Suppressor macrophage treated with lipopolysaccharide for 1 hour (primary cell): ENCODE results near the gene LRP11.
"Not testable (repeated sequence)": the region's sequence is repeated elsewhere in the genome, so short reads cannot be mapped to it uniquely, and the experiment has no call there.

Experiments
- DNase-seq, 3 donors: peaks; one replicate each; pipeline ENCODE4 v3.0.0-alpha.2; 2020 to 2022

The LRP11 gene

GRCh38 chr6:149863698-149864577, at the start of gene LRP11:
LRP11 (minus strand) TSS chr6:149864359; CDS start chr6:149864020, 339 bp downstream.
- peak; percentile 80 to 91 (median 81) for DNase-seq

- DNase-seq: no peak
These were observed 49.5 kb upstream of the LRP11 start for GRCh38 chr6:149913540-149914240.

GRCh38 chr6:149913085-149913484, 48.9 kb upstream of the LRP11 start:
- peak in 1 of 3 donors; percentile 28 for DNase-seq

- not testable (repeated sequence) for DNase-seq
These were observed 48.5 kb upstream of the LRP11 start for GRCh38 chr6:149912680-149913079.

- no peak for DNase-seq
These were observed 46.6 kb upstream of the LRP11 start for GRCh38 chr6:149910721-149911151.

GRCh38 chr6:149909701-149910470, 45.7 kb upstream of the LRP11 start:
- DNase-seq: no peak

GRCh38 chr6:149908480-149908879, 44.3 kb upstream of the LRP11 start:
- DNase-seq: not testable (repeated sequence)

- DNase-seq: no peak
These were observed 43.2 kb upstream of the LRP11 start for GRCh38 chr6:149907317-149907716.

GRCh38 chr6:149906405-149906804, 42.2 kb upstream of the LRP11 start:
- DNase-seq: no peak

GRCh38 chr6:149905911-149906371, 41.8 kb upstream of the LRP11 start:
- DNase-seq: no peak

- no peak for DNase-seq
These were observed 41.3 kb upstream of the LRP11 start for GRCh38 chr6:149905371-149905910.

- DNase-seq: no peak
These were observed 40.7 kb upstream of the LRP11 start for GRCh38 chr6:149904661-149905370.

- DNase-seq: no peak
These were observed 39.9 kb upstream of the LRP11 start for GRCh38 chr6:149903938-149904611.

- no peak for DNase-seq
These were observed 37.4 kb upstream of the LRP11 start for GRCh38 chr6:149901444-149902140.

- DNase-seq: no peak
These were observed 36.7 kb upstream of the LRP11 start for GRCh38 chr6:149900620-149901443.

- DNase-seq: no peak
These were observed 35.9 kb upstream of the LRP11 start for GRCh38 chr6:149899926-149900619.

GRCh38 chr6:149899486-149899885, 35.3 kb upstream of the LRP11 start:
- DNase-seq: no peak

- no peak for DNase-seq
These were observed 34.8 kb upstream of the LRP11 start for GRCh38 chr6:149898966-149899365.
